Astrocyte (in vitro differentiated cells and primary cell): ENCODE data around the gene IQSEC2. TPM values are rescaled to one million over a fixed set of nuclear protein-coding genes. Genes with fewer than 3 reads are reported as not detected.
A peak's percentile ranks its signal among the peaks of the same experiment; 100 is the strongest.

ENCODE experiments used
- DNase-seq: peaks from one replicate; pipeline ENCODE4 v3.0.0-alpha.2; 2010; ENCODE audit warnings: low read depth
- FAIRE-seq: peaks from 2 replicates; lab custom pipeline; 2011; peaks lifted over from hg19 to GRCh38; lab: Jason Lieb, UNC
- H2AFZ ChIP-seq: 2 replicates; pipeline ENCODE4 v1.6.0; 2012; ENCODE audit warnings: low read depth, low read length, inconsistent platforms
- H3K27ac ChIP-seq: 2 replicates; pipeline ENCODE4 v1.5.1; 2011; ENCODE audit warnings: low read depth, low read length, inconsistent platforms
- H3K27me3 ChIP-seq: 2 replicates; pipeline ENCODE4 v1.6.0; 2011; ENCODE audit warnings: low read length, inconsistent platforms; ENCODE audit not compliant: insufficient read depth
- H3K36me3 ChIP-seq: 2 replicates; pipeline ENCODE4 v1.5.1; 2011; ENCODE audit warnings: low read length, inconsistent platforms; ENCODE audit not compliant: insufficient read depth
- H3K4me1 ChIP-seq: 2 replicates; pipeline ENCODE4 v1.5.1; 2011; ENCODE audit warnings: low read length, inconsistent platforms; ENCODE audit not compliant: insufficient read depth
- H3K4me2 ChIP-seq: 2 replicates; pipeline ENCODE4 v1.6.0; 2012; ENCODE audit warnings: low read length, inconsistent platforms
- H3K4me3 ChIP-seq: 2 replicates; pipeline ENCODE4 v1.5.1; 2011; ENCODE audit warnings: low read depth, mild to moderate bottlenecking, low read length, inconsistent platforms; ENCODE audit not compliant: insufficient read depth
- H3K79me2 ChIP-seq: 2 replicates; pipeline ENCODE4 v1.6.0; 2012; ENCODE audit warnings: mild to moderate bottlenecking, low read length, inconsistent platforms; ENCODE audit not compliant: insufficient read depth
- H3K9ac ChIP-seq: 2 replicates; pipeline ENCODE4 v1.6.0; 2012; ENCODE audit warnings: mild to moderate bottlenecking, low read length, inconsistent platforms
- H3K9me3 ChIP-seq: 2 replicates; pipeline ENCODE4 v1.5.1; 2012; ENCODE audit warnings: low read depth, mild to moderate bottlenecking, low read length, inconsistent platforms; ENCODE audit not compliant: insufficient read depth
- H4K20me1 ChIP-seq: 2 replicates; pipeline ENCODE4 v1.6.0; 2012; ENCODE audit warnings: low read length, inconsistent platforms; ENCODE audit not compliant: insufficient read depth
- H3K27ac Mint-ChIP-seq: one replicate; pipeline ENCODE4 v1.8.0; 2021; ENCODE audit warnings: mild to moderate bottlenecking, mixed read lengths; ENCODE audit not compliant: unreplicated experiment
- H3K27me3 Mint-ChIP-seq: one replicate; pipeline ENCODE4 v1.8.0; 2021; ENCODE audit warnings: low read depth, mixed read lengths; ENCODE audit not compliant: unreplicated experiment
- H3K36me3 Mint-ChIP-seq: one replicate; pipeline ENCODE4 v1.8.0; 2021; ENCODE audit warnings: low read depth, mixed read lengths; ENCODE audit not compliant: unreplicated experiment
- H3K4me1 Mint-ChIP-seq: one replicate; pipeline ENCODE4 v1.8.0; 2021; ENCODE audit warnings: low read depth, mixed read lengths; ENCODE audit not compliant: unreplicated experiment
- H3K4me3 Mint-ChIP-seq: one replicate; pipeline ENCODE4 v1.8.0; 2021; ENCODE audit warnings: mild to moderate bottlenecking, moderate library complexity, mixed read lengths; ENCODE audit not compliant: unreplicated experiment
- H3K9me3 Mint-ChIP-seq: one replicate; pipeline ENCODE4 v1.8.0; 2021; ENCODE audit warnings: mild to moderate bottlenecking, mixed read lengths; ENCODE audit not compliant: unreplicated experiment
- EZH2 ChIP-seq: IDR thresholded peaks from 2 replicates; pipeline ENCODE4 v1.6.1; 2012; ENCODE audit warnings: mild to moderate bottlenecking, low read length, inconsistent platforms; ENCODE audit not compliant: insufficient read depth
- total RNA-seq: library from RNA; stranded (reverse); gene quantifications from 2 replicates; pipeline ENCODE4 v1.2.1, GENCODE V29; 2021
- TF ChIP-seq, protein P1 (sequence below): IDR thresholded peaks from 2 replicates; pipeline ENCODE4 v1.5.1; 2011; ENCODE audit warnings: low read depth, mild to moderate bottlenecking, inconsistent platforms, low read length, moderate library complexity; ENCODE audit not compliant: insufficient read depth

IQSEC2 gene
- total RNA-seq, 1 donor from 2014 or later, result 8.2 TPM

DNA sequence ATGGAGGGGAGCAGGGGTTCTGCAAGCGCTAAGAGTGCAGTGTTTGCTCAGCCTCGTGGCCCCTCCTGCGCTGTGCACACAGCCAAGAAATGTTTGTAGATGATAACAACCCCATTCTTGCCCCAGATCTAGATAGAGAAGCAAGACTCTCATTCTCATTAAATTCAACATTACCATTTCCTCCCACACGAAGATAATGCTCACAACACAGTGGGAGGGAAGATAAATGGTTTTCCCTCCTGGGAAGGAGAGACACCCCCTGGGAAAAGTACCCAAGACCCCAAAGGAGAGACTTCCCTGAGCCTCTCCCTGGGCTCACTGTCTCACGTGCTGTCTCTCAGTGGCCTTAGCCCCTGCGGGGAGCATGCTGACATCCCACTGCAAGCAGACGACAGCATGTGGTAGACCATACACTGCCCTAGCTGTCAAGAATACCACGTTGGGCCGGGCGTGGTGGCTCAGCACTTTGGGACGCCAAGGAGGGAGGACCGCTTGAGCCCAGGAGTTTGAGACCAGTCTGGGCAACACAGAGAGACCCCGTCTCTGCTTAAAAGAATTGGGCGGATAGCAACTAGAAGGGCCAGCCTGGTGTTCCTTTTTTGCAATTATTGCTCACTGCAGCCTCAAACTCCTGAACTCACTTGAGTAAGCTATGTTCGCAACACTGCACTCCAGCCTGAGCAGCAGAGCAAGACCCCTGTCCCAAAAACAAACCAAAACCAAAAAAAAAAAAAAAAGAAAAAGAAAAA lies 34.9 kb upstream of the IQSEC2 start:
- peaks cover 9% of the 10 kb centered on the region for H3K27me3 ChIP-seq
- peaks cover 9% of the 10 kb centered on the region for H3K4me1 ChIP-seq
- FAIRE-seq, result peak; percentile 82
- Mint-ChIP-seq H3K27ac (no peak overlapping the region), H3K27me3 (peaks cover 27% of the 10 kb centered on the region), H3K36me3 (no peaks in the 10 kb centered on the region), H3K4me3 (no peak overlapping the region), H3K9me3 (no peaks in the 10 kb centered on the region), H3K4me1 (peaks cover 2% of the 10 kb centered on the region)
- DNase-seq, result no peak
- no peak overlapping the region for H2AFZ ChIP-seq
- no peaks in the 10 kb centered on the region for H3K9me3 ChIP-seq
- TF ChIP-seq, protein P1, sequence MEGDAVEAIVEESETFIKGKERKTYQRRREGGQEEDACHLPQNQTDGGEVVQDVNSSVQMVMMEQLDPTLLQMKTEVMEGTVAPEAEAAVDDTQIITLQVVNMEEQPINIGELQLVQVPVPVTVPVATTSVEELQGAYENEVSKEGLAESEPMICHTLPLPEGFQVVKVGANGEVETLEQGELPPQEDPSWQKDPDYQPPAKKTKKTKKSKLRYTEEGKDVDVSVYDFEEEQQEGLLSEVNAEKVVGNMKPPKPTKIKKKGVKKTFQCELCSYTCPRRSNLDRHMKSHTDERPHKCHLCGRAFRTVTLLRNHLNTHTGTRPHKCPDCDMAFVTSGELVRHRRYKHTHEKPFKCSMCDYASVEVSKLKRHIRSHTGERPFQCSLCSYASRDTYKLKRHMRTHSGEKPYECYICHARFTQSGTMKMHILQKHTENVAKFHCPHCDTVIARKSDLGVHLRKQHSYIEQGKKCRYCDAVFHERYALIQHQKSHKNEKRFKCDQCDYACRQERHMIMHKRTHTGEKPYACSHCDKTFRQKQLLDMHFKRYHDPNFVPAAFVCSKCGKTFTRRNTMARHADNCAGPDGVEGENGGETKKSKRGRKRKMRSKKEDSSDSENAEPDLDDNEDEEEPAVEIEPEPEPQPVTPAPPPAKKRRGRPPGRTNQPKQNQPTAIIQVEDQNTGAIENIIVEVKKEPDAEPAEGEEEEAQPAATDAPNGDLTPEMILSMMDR, result no peak
- no peak for TF ChIP-seq EZH2
- no peaks in the 10 kb centered on the region for H3K79me2 ChIP-seq
- no peak overlapping the region for H3K27ac ChIP-seq
- H3K9ac ChIP-seq, result no peak overlapping the region
- H4K20me1 ChIP-seq, result peaks cover 4% of the 10 kb centered on the region
- no peak overlapping the region for H3K4me3 ChIP-seq
- no peak overlapping the region for H3K4me2 ChIP-seq
- H3K36me3 ChIP-seq, result no peaks in the 10 kb centered on the region

GRCh38 chrX:53313728-53314105 lies 32.3 kb upstream of the IQSEC2 start:
- no peak overlapping the region for H3K4me3 ChIP-seq
- no peak overlapping the region for H3K4me3 Mint-ChIP-seq
- H3K27ac ChIP-seq, result no peak overlapping the region
- no peaks in the 10 kb centered on the region for H3K27me3 ChIP-seq
- no peak overlapping the region for H3K27ac Mint-ChIP-seq
- peaks cover 6% of the 10 kb centered on the region for H3K4me1 ChIP-seq
- H3K27me3 Mint-ChIP-seq, result peaks cover 23% of the 10 kb centered on the region
- H4K20me1 ChIP-seq, result peaks cover 4% of the 10 kb centered on the region
- no peaks in the 10 kb centered on the region for H3K36me3 ChIP-seq
- no peaks in the 10 kb centered on the region for H3K9me3 ChIP-seq
- H3K79me2 ChIP-seq, result no peaks in the 10 kb centered on the region
- H3K36me3 Mint-ChIP-seq, result no peaks in the 10 kb centered on the region
- no peaks in the 10 kb centered on the region for H3K4me1 Mint-ChIP-seq
- H2AFZ ChIP-seq, result no peak overlapping the region
- no peak overlapping the region for H3K9ac ChIP-seq
- peak overlapping the region; percentile 53 for H3K4me2 ChIP-seq
- FAIRE-seq (no peak), DNase-seq (no peak)
- H3K9me3 Mint-ChIP-seq, result no peaks in the 10 kb centered on the region
- no peak for TF ChIP-seq EZH2
- TF ChIP-seq, protein P1, result no peak
